GM12801 (cell line): Measurements from ENCODE around the gene ESD.

Experiments
- TF ChIP-seq, protein P1 (sequence below): IDR thresholded peaks from one replicate; pipeline ENCODE4 v1.5.1; 2011; ENCODE audit warnings: control low read depth; ENCODE audit not compliant: insufficient read length; ENCODE audit errors: extremely low read depth

Gene ESD

DNA sequence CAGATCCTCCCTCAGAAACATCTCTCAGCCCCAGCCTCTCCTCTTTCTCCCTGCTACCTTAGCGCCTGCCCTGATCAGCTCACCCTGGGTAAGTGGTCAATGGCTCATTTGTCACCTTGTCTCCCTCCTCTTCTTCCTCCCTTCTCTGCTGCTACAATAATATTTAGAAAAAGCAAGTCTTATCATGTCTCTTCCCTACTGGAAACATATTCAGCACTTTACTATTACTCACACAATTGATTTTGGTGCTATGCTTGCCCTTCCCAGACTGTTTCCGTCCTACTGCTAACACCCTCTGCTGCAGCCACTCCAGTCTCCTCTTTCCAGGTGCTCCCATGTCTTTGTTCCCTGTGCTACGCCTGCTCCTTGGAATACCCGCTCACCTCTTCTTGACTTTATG, 35.8 kb downstream of the ESD start:
- TF ChIP-seq, protein P1, sequence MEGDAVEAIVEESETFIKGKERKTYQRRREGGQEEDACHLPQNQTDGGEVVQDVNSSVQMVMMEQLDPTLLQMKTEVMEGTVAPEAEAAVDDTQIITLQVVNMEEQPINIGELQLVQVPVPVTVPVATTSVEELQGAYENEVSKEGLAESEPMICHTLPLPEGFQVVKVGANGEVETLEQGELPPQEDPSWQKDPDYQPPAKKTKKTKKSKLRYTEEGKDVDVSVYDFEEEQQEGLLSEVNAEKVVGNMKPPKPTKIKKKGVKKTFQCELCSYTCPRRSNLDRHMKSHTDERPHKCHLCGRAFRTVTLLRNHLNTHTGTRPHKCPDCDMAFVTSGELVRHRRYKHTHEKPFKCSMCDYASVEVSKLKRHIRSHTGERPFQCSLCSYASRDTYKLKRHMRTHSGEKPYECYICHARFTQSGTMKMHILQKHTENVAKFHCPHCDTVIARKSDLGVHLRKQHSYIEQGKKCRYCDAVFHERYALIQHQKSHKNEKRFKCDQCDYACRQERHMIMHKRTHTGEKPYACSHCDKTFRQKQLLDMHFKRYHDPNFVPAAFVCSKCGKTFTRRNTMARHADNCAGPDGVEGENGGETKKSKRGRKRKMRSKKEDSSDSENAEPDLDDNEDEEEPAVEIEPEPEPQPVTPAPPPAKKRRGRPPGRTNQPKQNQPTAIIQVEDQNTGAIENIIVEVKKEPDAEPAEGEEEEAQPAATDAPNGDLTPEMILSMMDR = no peak

DNA sequence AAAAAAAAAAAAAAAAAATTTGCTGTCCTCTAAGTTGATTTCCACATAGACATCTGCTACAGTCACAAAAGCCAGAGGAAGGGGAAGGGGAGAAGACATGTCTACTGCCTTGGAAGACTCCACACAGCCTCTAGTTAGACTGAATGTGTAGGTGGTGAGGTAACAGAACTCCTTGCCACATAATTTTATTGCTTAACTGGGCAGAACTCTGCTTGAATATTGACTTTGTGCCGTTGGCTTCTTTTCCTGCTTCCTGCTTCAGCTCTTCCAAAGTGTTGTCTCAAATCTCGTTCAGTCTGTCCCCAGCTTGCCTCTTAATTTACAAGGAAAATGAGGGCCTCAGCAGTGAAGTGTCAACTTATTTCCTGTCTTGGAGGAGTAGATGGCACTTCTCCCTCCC, 37.1 kb downstream of the ESD start:
- TF ChIP-seq, protein P1 = no peak

DNA sequence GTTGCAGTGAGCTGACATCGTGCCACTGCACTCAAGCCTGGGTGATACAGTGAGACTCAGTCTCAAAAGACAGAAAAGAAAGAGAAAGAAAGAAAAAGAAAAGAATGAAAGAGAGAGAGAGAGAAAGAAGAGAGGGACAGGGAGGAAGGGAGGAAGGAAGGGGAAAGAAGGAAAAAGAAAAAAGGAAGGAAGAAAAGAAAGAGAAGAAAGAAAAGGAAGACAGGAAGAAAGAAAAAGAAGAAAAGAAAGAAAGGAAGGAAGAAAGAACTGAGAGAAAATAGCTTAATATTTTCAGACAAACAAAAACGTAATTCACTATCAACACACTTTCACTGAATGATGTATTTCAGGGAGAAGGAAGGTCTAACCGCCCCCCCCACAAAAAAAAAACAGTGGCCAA, 39.3 kb downstream of the ESD start:
- TF ChIP-seq, protein P1 = no peak

DNA sequence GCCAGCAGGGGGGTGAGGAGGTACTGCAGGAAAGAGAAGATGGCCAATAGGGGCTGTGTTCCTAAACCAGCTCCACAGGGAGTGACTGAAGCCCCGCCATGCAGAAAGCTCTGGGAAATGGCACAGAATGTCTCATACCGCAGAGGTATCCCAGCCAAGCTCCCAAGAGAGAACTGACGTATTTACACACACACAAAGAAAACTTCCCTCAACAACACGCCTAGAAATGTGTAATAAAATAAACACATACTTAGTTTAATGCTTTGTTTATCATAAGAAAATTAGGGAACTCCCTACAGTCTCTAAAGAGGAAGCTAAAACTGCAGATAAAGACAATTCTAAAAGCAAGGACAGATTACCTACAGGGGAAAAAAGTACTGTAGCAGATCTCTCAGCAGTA, 40.0 kb downstream of the ESD start:
- TF ChIP-seq, protein P1 = no peak

DNA sequence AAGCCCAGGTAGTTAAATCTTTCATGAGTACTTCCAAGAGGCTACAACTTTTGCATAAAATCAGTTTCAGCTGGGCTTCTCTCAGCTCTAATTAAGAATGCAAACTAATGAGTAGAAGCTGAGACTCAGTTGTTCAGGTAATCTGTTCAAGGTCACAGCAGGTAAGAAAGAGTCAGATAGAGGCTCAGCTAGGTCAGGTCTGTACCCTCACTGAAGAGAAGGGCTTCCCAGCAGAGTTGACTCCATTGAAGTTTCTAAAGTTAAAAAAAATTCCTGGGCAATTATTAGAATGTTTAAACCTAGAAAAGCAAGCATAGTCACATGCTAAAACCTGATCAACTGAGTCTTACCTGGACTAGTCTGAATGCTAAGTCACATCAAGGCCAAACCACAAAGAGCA, 42.1 kb downstream of the ESD start:
- TF ChIP-seq, protein P1 = no peak

DNA sequence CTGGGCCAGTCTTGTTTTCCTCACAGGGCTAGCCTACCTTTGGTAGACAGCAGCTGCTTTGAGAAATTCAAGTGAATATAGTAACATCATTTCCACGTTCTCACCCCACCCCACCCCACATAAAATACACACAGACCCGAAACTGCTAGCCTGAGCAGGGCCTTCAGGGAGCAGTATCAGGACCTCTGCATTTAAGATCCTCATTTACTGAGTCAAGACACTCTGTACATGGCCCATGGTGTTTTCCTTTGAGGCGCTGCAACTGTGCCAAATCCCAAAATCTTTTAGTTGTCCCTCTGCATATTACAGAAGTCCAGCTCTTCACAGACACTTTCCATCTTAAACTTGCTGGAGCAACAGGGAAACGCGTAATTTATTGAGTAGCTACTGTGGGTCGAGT, 43.0 kb downstream of the ESD start:
- TF ChIP-seq, protein P1 = no peak

DNA sequence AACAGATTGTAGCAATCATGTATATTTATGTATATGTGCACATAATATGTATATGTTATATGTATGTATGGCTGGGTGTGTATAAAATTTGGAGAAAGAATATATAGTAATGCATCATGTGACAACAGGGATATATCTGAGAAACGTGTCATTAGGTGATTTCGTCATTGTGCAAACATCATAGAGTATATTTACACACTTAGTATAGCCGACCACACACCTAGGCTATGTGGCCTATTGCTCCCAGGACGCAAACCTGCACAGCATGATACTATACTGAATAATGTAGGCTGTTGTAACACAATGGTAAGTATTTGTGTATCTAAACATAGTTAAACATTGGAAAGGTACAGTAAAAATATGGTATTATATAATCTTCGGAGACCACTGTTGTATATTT, 43.8 kb downstream of the ESD start:
- TF ChIP-seq, protein P1 = no peak
